HG02840 (cell line): ENCODE data around the gene ADGRD1.

Experiments
- ATAC-seq: cut with Tn5 transposase; IDR thresholded peaks from one replicate; pipeline ENCODE4 v1.9.1; 2021; ENCODE audit warnings: mild to moderate bottlenecking, moderate library complexity, moderate number of reproducible peaks; ENCODE audit not compliant: unreplicated experiment, low FRiP score

ADGRD1 gene

GRCh38 chr12:131139363-131140068, 185.8 kb downstream of the ADGRD1 start:
- ATAC-seq: no peak

GRCh38 chr12:131140069-131140435, 186.3 kb downstream of the ADGRD1 start:
- ATAC-seq: no peak

GRCh38 chr12:131140697-131141096, 187.0 kb downstream of the ADGRD1 start:
- no peak for ATAC-seq

- ATAC-seq: no peak
Observed at GRCh38 chr12:131141514-131141913, 187.8 kb downstream of the ADGRD1 start.

GRCh38 chr12:131142891-131143657, 189.4 kb downstream of the ADGRD1 start:
- no peak for ATAC-seq

GRCh38 chr12:131146173-131146675, 192.5 kb downstream of the ADGRD1 start:
- no peak for ATAC-seq

- no peak for ATAC-seq
Observed at GRCh38 chr12:131147293-131147692, 193.6 kb downstream of the ADGRD1 start.

- no peak for ATAC-seq
Observed at GRCh38 chr12:131147894-131148293, 194.2 kb downstream of the ADGRD1 start.

- no peak for ATAC-seq
Observed at GRCh38 chr12:131151558-131152345, 198.0 kb downstream of the ADGRD1 start.

GRCh38 chr12:131152587-131152986, 198.9 kb downstream of the ADGRD1 start:
- no peak for ATAC-seq

- no peak for ATAC-seq
Observed at GRCh38 chr12:131153016-131153415, 199.3 kb downstream of the ADGRD1 start.

- ATAC-seq: no peak
Observed at GRCh38 chr12:131153956-131154355, 200.2 kb downstream of the ADGRD1 start.

- ATAC-seq: no peak
Observed at GRCh38 chr12:131155131-131155530, 201.4 kb downstream of the ADGRD1 start.

- ATAC-seq: no peak
Observed at GRCh38 chr12:131157743-131158142, 204.0 kb downstream of the ADGRD1 start.

- ATAC-seq: no peak
Observed at GRCh38 chr12:131159660-131160059, 206.0 kb downstream of the ADGRD1 start.

- no peak for ATAC-seq
Observed at GRCh38 chr12:131162113-131162512, 208.4 kb downstream of the ADGRD1 start.

- ATAC-seq: no peak
Observed at GRCh38 chr12:131163189-131163738, 209.6 kb downstream of the ADGRD1 start.

- no peak for ATAC-seq
Observed at GRCh38 chr12:131164096-131164872, 210.6 kb downstream of the ADGRD1 start.

- no peak for ATAC-seq
Observed at GRCh38 chr12:131166717-131167116, 213.0 kb downstream of the ADGRD1 start.

GRCh38 chr12:131167334-131167733, 213.6 kb downstream of the ADGRD1 start:
- ATAC-seq: no peak
